NB4 (cell line): ENCODE measurements around the gene S1PR3.

Source experiments
- DNase-seq: peaks from one replicate; pipeline ENCODE4 v3.0.0; 2010; ENCODE audit warnings: low read depth
- H3K4me3 ChIP-seq: one replicate; pipeline ENCODE4 v1.5.1; 2011; ENCODE audit warnings: mild to moderate bottlenecking, low read depth, low read length, moderate library complexity
- CTCF ChIP-seq: IDR thresholded peaks from one replicate; pipeline ENCODE4 v1.5.1; 2012; ENCODE audit warnings: low read depth, low read length
- MAX ChIP-seq: IDR thresholded peaks from 2 replicates; pipeline ENCODE4 v1.6.1; 2011; ENCODE audit warnings: low read depth, low read length
- MYC ChIP-seq: IDR thresholded peaks from 2 replicates; pipeline ENCODE4 v1.6.1; 2011; ENCODE audit warnings: low read depth, low read length
- POLR2A ChIP-seq: IDR thresholded peaks from 2 replicates; pipeline ENCODE4 v1.6.1; 2011; ENCODE audit warnings: mild to moderate bottlenecking; ENCODE audit not compliant: insufficient read length; ENCODE audit errors: extremely low read depth

The S1PR3 gene

GRCh38 chr9:89039664-89040063, 48.4 kb downstream of the S1PR3 start:
- no peak overlapping the region for H3K4me3 ChIP-seq
- no peak for DNase-seq
- TF ChIP-seq MAX (no peak), MYC (no peak), CTCF (no peak), POLR2A (no peak)

GRCh38 chr9:89042984-89043383, 51.7 kb downstream of the S1PR3 start:
- no peak overlapping the region for H3K4me3 ChIP-seq
- no peak for DNase-seq
- TF ChIP-seq MAX (no peak), MYC (no peak), POLR2A (no peak), CTCF (no peak)

- TF ChIP-seq MAX (no peak), POLR2A (no peak)
Observed at GRCh38 chr9:89044104-89044503, 52.8 kb downstream of the S1PR3 start.

GRCh38 chr9:89044881-89045280, 53.6 kb downstream of the S1PR3 start:
- TF ChIP-seq MAX (no peak), CTCF (no peak), MYC (no peak), POLR2A (no peak)
- H3K4me3 ChIP-seq = no peak overlapping the region
- no peak for DNase-seq

More at GRCh38 chr9:89044104-89044503, 52.8 kb downstream of the S1PR3 start:
- no peak for DNase-seq
- no peak overlapping the region for H3K4me3 ChIP-seq

- H3K4me3 ChIP-seq = no peak overlapping the region
- TF ChIP-seq CTCF (no peak), MYC (no peak), MAX (no peak), POLR2A (no peak)
- no peak for DNase-seq
Observed at GRCh38 chr9:89046832-89047231, 55.6 kb downstream of the S1PR3 start.

GRCh38 chr9:89047667-89048066, 56.4 kb downstream of the S1PR3 start:
- TF ChIP-seq CTCF = no peak
- TF ChIP-seq POLR2A = no peak
- TF ChIP-seq MAX = no peak
- no peak for TF ChIP-seq MYC
- DNase-seq = no peak
- H3K4me3 ChIP-seq = no peak overlapping the region
